NT2/D1 (cell line): ENCODE measurements around the gene CAGE1.
"Not testable (repeated sequence)": the region's sequence is repeated elsewhere in the genome, so short reads cannot be mapped to it uniquely, and the experiment has no call there.

Experiments
- YY1 ChIP-seq: IDR thresholded peaks from 2 replicates; pipeline ENCODE4 v1.6.1; 2011; ENCODE audit not compliant: insufficient read length, insufficient read depth
- ZNF274 ChIP-seq: IDR thresholded peaks from 2 replicates; pipeline ENCODE4 v1.6.1; 2011; ENCODE audit warnings: mild to moderate bottlenecking, low read depth, low read length

DNA sequence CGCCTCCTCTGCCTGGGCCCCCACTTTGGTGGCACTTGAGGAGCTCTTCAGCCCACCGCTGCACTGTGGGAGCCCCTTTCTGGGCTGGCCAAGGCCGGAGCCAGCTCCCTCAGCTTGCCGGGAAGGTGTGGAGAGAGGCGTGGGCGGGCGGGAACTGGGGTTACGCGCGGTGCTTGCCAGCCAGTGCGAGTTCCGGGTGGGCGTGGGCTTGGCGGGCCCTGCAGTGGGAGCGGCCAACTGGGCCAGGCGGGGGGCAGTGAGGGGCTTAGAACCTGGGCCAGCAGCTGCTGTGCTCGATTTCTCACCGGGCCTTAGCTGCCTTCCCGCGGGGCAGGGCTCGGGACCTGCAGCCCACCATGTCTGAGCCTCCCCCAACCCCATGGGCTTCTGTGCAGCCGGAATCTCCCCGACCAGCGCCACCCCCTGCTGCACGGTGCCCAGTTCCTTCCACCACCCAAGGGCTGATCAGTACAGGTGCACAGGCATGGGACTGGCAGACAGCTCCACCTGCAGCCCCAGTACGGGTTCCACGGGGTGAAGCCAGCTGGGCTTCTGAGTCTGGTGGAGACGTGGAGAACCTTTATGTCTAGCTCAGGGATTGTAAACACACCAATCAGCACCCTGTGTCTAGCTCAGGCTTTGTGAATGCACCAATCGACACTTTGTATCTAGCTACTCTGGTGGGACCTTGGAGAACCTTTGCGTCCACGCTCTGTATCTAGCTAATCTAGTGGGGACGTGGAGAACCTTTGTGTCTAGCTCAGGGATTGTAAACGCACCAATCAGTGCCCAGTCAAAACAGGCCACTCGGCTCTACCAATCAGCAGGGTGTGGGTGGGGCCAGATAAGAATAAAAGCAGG, 74.2 kb downstream of the CAGE1 start:
- not testable (repeated sequence) for TF ChIP-seq ZNF274, YY1
